Measurements from ENCODE around the gene SPATA4.

The SPATA4 gene

GRCh38 chr4:176210101-176210500, 14.7 kb upstream of the SPATA4 start:
- FAIRE-seq (no peak), DNase-seq (ENCODE audit: insufficient read length, low spot score) (no peak)
- TF ChIP-seq POLR2A (IDR thresholded peaks at IDR 0.05; ENCODE audit: low read depth, low read length) = no peak

- TF ChIP-seq POLR2A (IDR thresholded peaks at IDR 0.05; ENCODE audit: low read depth, low read length) = no peak
- FAIRE-seq (no peak), DNase-seq (ENCODE audit: insufficient read length, low spot score) (no peak)
Observed at GRCh38 chr4:176209535-176209934, 14.2 kb upstream of the SPATA4 start.

GRCh38 chr4:176207839-176208238, 12.5 kb upstream of the SPATA4 start:
- no peak for DNase-seq (ENCODE audit: insufficient read length, low spot score)
- FAIRE-seq = no peak

GRCh38 chr4:176205299-176205698, 9.9 kb upstream of the SPATA4 start:
- TF ChIP-seq POLR2A (IDR thresholded peaks at IDR 0.05; ENCODE audit: low read depth, low read length) = no peak
- FAIRE-seq (no peak), DNase-seq (ENCODE audit: insufficient read length, low spot score) (no peak)

More at GRCh38 chr4:176207839-176208238, 12.5 kb upstream of the SPATA4 start:
- no peak for TF ChIP-seq POLR2A (IDR thresholded peaks at IDR 0.05; ENCODE audit: low read depth, low read length)

- FAIRE-seq = no peak
- no peak for DNase-seq (ENCODE audit: insufficient read length, low spot score)
- TF ChIP-seq POLR2A (IDR thresholded peaks at IDR 0.05; ENCODE audit: low read depth, low read length) = no peak
Observed at GRCh38 chr4:176198316-176198903, 3.0 kb upstream of the SPATA4 start.

GRCh38 chr4:176193938-176194337, 1.4 kb downstream of the SPATA4 start:
- TF ChIP-seq POLR2A (IDR thresholded peaks at IDR 0.05; ENCODE audit: low read depth, low read length) = no peak
- DNase-seq (ENCODE audit: insufficient read length, low spot score) (no peak), FAIRE-seq (peak; percentile 38)

- DNase-seq (ENCODE audit: insufficient read length, low spot score) (no peak), FAIRE-seq (no peak)
- no peak for TF ChIP-seq POLR2A (IDR thresholded peaks at IDR 0.05; ENCODE audit: low read depth, low read length)
Observed at GRCh38 chr4:176193126-176193525, 2.3 kb downstream of the SPATA4 start.

GRCh38 chr4:176191974-176192373, 3.4 kb downstream of the SPATA4 start:
- no peak for TF ChIP-seq POLR2A (IDR thresholded peaks at IDR 0.05; ENCODE audit: low read depth, low read length)
- DNase-seq (ENCODE audit: insufficient read length, low spot score) = no peak
- no peak for FAIRE-seq

- no peak for FAIRE-seq
- TF ChIP-seq POLR2A (IDR thresholded peaks at IDR 0.05; ENCODE audit: low read depth, low read length) = no peak
- no peak for DNase-seq (ENCODE audit: insufficient read length, low spot score)
Observed at GRCh38 chr4:176189891-176190795, 5.2 kb downstream of the SPATA4 start.

- TF ChIP-seq POLR2A (IDR thresholded peaks at IDR 0.05; ENCODE audit: low read depth, low read length) = no peak
- DNase-seq (ENCODE audit: insufficient read length, low spot score) = no peak
- FAIRE-seq = no peak
Observed at GRCh38 chr4:176188654-176189053, 6.7 kb downstream of the SPATA4 start.

- no peak for DNase-seq (ENCODE audit: insufficient read length, low spot score)
- TF ChIP-seq POLR2A (IDR thresholded peaks at IDR 0.05; ENCODE audit: low read depth, low read length) = no peak
- no peak for FAIRE-seq
Observed at GRCh38 chr4:176187624-176188023, 7.8 kb downstream of the SPATA4 start.

GRCh38 chr4:176186671-176187395, 8.6 kb downstream of the SPATA4 start:
- FAIRE-seq = no peak
- TF ChIP-seq POLR2A (IDR thresholded peaks at IDR 0.05; ENCODE audit: low read depth, low read length) = no peak
- no peak for DNase-seq (ENCODE audit: insufficient read length, low spot score)

GRCh38 chr4:176186067-176186466, 9.3 kb downstream of the SPATA4 start:
- TF ChIP-seq POLR2A (IDR thresholded peaks at IDR 0.05; ENCODE audit: low read depth, low read length) = no peak
- DNase-seq (ENCODE audit: insufficient read length, low spot score) (no peak), FAIRE-seq (no peak)

- DNase-seq (ENCODE audit: insufficient read length, low spot score) = no peak
- FAIRE-seq = peak; percentile 33
Observed at GRCh38 chr4:176185051-176185450, 10.3 kb downstream of the SPATA4 start.

More at GRCh38 chr4:176185051-176185450, 10.3 kb downstream of the SPATA4 start:
- no peak for TF ChIP-seq POLR2A (IDR thresholded peaks at IDR 0.05; ENCODE audit: low read depth, low read length)
